Activated T-cell treated with anti-CD3 and anti-CD28 coated beads for 1 hour (primary cell): ENCODE measurements around the gene GPR68.
"Not testable (repeated sequence)": the region's sequence is repeated elsewhere in the genome, so short reads cannot be mapped to it uniquely, and the experiment has no call there.

Source experiments
- DNase-seq: peaks from one replicate; pipeline ENCODE4 v3.0.0-alpha.2; 2020; ENCODE audit warnings: low read depth

Gene GPR68

GRCh38 chr14:91228112-91229004 is 16.1 kb downstream of the GPR68 start:
- peak; percentile 47 for DNase-seq

GRCh38 chr14:91227183-91227628 is 17.3 kb downstream of the GPR68 start:
- DNase-seq: no peak

- not testable (repeated sequence) for DNase-seq
Observed at GRCh38 chr14:91226360-91226759, 18.1 kb downstream of the GPR68 start.

- DNase-seq: no peak
Observed at GRCh38 chr14:91225025-91225424, 19.5 kb downstream of the GPR68 start.

- DNase-seq: no peak
Observed at GRCh38 chr14:91223028-91223783, 21.3 kb downstream of the GPR68 start.

GRCh38 chr14:91221270-91221669 is 23.2 kb downstream of the GPR68 start:
- no peak for DNase-seq

- DNase-seq: no peak
Observed at GRCh38 chr14:91220581-91221000, 23.9 kb downstream of the GPR68 start.

- DNase-seq: no peak
Observed at GRCh38 chr14:91219517-91220389, 24.8 kb downstream of the GPR68 start.

GRCh38 chr14:91218014-91218413 is 26.5 kb downstream of the GPR68 start:
- DNase-seq: no peak

GRCh38 chr14:91216731-91217226 is 27.7 kb downstream of the GPR68 start:
- DNase-seq: no peak

GRCh38 chr14:91215381-91215780 is 29.1 kb downstream of the GPR68 start:
- DNase-seq: no peak

- no peak for DNase-seq
Observed at GRCh38 chr14:91214306-91214705, 30.2 kb downstream of the GPR68 start.

- no peak for DNase-seq
Observed at GRCh38 chr14:91211017-91211416, 33.5 kb downstream of the GPR68 start.

GRCh38 chr14:91207008-91207407 is 37.5 kb downstream of the GPR68 start:
- DNase-seq: no peak

- no peak for DNase-seq
Observed at GRCh38 chr14:91205459-91205858, 39.0 kb downstream of the GPR68 start.

GRCh38 chr14:91204657-91205056 is 39.8 kb downstream of the GPR68 start:
- DNase-seq: no peak

- no peak for DNase-seq
Observed at GRCh38 chr14:91202234-91202974, 42.1 kb downstream of the GPR68 start.

GRCh38 chr14:91200802-91201201 is 43.7 kb downstream of the GPR68 start:
- not testable (repeated sequence) for DNase-seq

GRCh38 chr14:91197631-91198030 is 46.9 kb downstream of the GPR68 start:
- DNase-seq: no peak

GRCh38 chr14:91195881-91196280 is 48.6 kb downstream of the GPR68 start:
- DNase-seq: no peak

- no peak for DNase-seq
Observed at GRCh38 chr14:91193069-91193468, 51.4 kb downstream of the GPR68 start.
